OCI-M2 (cell line): ENCODE data around the gene LRRC25.

Experiments
- DNase-seq: peaks from one replicate; lab custom pipeline; 2025; ENCODE audit not compliant: unreplicated experiment; lab: John Stamatoyannopoulos, UW

Gene LRRC25

DNA sequence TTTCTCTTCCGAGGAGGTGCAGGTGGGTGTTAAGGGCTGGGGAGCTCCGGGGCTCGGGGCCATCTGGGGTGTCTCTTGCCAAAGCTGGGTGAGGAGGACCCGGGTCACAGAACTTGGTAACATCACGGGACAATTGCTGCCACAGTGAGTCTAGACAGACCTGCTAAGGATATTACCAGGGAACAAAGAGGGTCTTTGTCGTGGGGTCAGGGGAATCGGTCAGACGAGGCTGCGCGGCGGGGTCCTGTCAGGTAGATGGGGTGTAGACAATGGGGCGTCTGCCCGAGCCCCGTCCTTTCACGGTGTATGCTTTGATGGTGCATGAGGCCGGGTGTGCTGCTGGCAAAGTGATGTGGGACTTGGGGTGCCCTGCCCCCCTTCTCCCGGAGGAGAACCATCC lies 49.3 kb downstream of the LRRC25 start:
- DNase-seq: no peak

DNA sequence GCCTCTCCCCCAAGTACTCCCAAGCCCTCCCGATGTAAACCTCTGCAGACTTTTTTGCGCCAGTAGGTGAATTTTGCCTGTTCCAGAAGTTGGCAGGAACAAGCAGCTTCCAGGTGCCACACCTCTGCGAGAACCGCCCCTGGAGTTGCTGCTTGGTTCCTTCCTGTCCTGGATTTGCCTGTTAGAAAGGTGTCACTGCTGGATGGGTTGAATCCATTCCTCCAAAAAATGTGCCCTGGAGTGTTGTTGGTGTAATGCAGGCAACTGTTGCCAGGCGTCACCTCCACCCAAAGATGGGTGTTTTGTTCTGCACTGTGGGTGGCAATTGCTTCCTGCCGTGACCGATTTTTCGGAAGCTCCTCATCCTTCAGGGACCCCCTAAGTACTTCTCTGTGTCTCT lies 51.3 kb downstream of the LRRC25 start:
- DNase-seq: no peak

DNA sequence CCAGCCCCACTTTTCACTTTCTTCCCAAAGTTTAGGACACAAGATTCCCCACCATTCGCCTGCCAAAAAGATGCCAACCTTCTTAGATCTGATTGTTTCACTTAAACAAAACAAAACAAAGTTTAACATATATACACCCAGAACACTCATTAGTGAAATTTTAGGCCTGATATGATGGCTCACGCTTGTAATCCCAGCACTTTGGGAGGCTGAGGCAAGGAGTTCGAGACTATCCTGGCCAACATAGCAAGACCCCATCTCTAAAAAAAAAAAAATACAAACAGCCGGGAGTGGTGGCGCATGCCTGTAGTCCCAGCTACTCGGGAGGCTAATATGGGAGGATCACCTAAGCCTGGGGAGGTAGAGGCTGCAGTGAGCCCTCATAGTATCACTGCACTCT lies 52.1 kb downstream of the LRRC25 start:
- DNase-seq: no peak

DNA sequence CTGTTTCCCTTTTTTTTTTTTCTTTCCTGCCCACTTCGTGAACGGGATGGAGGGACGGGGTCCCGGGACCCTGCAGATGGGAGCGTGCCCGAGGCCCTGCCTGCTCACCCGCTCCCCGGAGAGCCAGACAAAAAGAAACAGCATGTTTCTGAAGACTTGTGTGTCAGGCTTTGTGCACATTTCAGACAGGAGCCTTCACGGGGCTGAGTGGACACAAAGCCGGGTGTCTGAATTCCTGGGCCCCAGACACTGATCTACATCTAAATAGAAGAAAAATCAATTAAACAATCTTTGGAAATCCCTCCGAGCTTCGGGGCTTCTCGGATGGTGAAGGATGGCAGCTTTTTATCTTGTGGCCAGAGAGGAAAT lies 52.9 kb downstream of the LRRC25 start:
- no peak for DNase-seq

DNA sequence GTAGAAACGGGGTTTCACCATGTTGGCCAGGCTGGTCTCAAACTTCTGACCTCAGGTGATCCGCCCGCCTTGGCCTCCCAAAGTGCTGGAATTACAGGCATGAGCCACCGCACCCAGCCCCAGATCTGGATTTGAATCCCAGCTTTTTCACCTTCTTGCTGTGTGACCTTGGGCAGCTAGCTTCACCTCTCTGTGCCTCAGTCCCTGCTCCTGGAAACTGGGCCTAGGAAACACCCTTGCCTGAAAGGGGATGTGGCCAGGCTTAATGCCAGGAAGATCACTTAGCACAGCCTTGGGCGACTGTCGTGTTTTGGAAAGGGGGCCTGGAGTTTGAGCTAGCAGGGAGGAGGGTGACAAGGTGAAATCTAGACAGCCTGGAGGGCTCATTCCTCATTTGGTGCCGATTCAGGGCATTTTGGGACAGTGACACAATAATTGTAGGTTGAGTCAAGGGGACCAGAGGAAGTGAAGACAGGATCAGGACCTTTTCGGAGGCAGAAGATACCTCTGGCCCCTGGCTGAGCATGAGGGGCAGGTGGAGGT lies 55.3 kb downstream of the LRRC25 start:
- DNase-seq: no peak
